Activated T-cell treated with anti-CD3 and anti-CD28 coated beads, Interleukin-2, amount 50 U/mL, for 48 hours (primary cell): ENCODE measurements around the gene KIF21B.

Source experiments
- DNase-seq, 2 experiments: peaks; one replicate each; pipeline ENCODE4 v3.0.0-alpha.2; 2020

The KIF21B gene

DNA sequence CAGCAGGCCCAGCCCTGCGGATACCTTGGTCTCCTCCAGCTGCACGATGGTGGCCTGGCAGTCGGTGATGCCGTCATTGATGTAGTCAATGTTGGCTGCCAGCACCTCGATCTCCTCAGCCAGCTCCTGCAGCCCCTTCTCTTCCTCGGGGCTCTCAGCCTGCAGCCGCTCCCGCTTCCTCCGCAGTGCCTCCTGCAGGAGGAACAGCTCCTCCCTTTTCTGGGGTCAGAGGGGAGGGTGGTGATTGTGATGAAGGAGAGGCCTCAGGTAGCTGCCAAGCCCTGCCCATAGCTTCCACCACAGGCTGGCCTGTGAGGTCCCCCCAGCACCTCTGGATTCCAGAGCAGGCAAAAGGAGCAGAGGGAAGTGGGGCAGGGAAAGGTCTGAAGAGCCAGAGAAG is 33.4 kb downstream of the KIF21B start:
- DNase-seq = no peak

DNA sequence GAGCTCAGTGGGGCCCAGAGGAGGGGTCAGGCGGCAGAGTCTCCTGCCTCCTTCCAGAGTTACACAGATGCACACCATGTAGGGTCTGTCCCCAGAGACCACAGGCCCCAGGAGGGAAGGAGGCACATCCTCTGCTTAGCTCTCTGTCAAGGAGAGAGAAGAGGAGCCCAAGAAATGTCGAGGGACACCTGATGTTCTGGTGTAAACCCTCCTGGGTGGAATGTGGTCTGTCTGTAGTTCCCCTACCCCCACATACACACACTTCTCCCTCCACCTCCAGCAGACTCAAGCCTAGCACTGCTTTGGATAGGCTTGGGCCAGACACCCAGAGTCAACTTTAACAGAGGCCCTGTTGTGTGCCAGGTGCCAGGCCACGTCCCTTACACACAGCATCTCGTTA is 34.2 kb downstream of the KIF21B start:
- no peak for DNase-seq

DNA sequence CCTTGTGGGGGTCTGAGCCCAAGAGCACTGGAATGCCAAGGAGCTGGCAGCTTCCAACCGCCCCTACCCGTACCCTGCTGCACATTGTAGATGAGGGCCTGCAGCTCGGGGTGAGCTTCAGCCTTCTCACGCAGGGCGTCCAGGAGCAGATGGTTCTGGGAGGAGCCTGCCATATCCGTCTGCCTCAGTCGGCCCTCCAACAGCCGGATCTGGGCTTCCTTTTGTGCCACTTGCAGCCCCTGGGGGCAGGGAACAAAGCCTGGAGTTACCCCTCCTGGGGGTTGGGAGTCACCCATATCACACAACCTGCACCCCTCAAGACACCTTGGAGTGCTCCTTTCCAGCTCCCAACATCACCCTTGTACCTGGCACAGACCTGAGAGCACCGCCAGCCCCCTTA is 34.8 kb downstream of the KIF21B start:
- DNase-seq = no peak

DNA sequence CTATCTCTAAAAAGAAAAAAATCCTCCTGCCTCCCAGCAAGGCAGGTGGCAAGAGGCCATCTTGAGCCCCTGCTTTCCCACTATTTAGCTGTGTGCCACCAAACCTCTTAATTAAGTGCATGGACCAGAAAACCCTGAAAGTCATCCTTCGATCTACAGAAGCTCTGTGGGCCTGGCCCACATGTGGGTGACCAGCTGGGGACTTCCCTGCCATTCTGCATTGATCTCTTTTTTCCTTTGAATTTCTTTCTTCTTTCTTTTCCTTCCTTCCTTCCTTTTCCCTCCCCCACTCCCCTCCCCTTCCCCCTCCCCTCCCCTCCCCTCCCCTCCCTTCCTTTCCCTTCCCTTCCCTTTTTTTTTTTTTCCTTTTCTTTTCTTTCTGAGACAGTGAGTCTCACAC is 38.0 kb downstream of the KIF21B start:
- DNase-seq = no peak

DNA sequence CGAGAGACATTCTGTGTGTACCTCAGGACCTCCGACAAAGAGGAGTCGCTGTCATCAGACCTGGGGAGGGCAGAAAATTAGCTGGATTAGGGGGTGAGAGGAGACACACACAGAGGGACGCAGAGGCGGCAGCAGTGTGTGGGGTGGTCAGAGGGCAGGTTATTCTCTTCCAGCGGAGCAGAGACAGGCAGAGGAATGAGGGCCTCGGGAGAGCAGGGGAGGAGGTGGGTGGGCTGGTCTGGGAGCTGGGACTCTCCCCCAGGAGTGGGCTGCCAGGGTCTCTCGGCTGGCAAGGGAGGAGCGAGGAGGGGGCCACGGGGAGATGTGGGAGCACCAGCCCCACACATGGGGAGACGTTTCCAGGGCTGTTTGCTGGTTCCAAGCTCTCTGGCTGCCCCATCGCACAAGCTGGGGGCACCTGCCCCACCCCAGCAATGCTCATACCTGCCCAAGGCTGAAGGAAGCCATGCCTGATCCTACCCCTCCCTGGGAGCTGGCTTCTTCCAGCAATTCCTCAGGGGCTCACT is 40.4 kb downstream of the KIF21B start:
- DNase-seq = no peak

DNA sequence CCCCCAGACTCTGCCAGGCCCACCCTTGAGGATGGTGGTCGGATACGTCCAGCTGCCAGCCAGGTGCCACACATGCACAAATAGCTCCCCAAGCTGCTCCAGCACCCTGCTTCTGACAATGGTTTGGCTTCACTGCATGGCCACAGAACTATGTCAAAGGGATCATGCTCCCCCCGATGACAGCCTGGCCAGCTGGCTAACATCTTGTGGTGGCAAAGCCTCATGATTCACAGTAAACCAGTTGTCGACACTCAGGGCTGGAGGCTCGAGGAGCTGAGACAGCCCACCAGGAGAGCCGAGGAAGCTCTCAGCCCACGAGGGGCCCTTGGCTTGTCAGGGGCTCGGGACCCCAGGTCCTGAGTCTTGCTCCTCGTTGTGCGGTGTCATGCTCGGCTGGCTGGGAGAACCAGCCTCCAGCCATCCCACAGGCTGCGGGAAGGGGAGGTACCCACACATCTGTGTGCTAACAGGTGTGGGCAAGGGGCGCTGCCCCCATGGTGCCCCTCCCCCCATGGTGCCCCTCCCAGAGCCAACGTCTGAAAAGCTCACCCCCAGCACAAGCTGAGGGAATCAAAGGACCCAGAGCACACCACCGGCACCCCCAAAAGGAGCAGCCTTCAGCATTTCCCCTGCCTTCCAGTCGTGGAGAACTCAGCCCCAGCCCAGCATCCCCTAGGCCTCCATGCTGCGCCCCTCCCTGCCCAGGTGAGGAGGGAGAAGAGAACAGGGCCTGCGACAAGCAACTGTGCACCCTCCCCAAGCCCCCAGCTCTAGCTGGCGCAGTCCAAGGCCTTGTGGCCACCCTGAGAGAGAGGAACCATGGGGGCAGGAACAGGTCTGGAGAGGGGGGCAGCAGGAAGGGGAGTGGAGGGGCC is 41.2 kb downstream of the KIF21B start:
- DNase-seq = no peak

DNA sequence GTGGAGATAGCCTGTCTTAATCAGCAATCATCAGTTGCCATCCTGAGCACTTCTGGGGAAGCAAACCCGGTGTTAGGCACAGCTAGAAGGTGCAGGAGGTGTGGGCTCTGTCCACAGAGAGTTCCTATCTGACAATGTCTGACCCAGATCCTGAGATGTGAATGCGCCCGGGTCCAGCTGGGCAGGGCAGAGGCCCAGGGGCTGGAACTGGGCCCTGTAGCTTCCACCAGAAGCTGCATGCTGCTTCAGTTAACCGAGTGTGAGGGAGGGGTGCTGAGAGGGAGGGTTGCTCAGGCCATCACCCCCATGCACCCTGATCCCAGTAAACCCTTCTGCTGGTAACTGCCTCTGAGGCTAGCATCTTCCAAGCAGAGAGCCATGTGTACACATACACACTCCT is 42.2 kb downstream of the KIF21B start:
- DNase-seq = no peak

DNA sequence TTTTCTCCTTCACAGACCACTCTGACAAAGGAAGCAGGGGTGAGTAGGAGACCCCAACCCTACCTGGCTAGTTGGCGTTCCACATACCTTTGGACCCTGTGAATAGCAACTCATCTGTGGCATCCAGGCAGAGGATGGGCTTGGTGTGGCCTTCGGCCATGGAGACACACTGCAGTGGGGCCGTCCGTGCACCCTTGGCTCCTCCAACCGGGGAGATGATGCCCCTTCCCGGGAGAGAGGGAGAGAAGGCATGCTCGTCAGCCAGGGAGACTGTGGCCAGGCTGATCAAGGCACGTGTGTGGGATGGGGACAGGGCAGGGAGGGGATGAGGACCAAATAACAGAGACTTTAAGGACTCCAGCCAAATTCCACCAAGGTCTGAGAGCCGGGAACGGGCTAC is 42.6 kb downstream of the KIF21B start:
- DNase-seq = no peak

DNA sequence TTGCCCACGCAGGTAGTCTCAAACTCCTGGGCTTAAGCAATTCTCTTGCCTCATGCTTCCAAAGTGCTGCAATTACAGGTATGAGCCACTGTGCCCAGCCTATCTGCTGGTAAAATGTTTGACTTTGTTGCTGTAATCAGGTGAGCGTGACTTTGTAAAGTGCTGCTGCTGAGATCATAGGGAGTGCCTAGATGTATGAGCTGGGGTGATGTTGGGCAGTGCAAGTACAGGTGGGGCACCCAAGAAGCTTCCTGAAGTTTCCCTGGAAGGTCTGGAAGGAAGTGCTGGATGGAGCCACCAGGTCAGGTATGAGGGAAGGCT is 43.1 kb downstream of the KIF21B start:
- DNase-seq = no peak

DNA sequence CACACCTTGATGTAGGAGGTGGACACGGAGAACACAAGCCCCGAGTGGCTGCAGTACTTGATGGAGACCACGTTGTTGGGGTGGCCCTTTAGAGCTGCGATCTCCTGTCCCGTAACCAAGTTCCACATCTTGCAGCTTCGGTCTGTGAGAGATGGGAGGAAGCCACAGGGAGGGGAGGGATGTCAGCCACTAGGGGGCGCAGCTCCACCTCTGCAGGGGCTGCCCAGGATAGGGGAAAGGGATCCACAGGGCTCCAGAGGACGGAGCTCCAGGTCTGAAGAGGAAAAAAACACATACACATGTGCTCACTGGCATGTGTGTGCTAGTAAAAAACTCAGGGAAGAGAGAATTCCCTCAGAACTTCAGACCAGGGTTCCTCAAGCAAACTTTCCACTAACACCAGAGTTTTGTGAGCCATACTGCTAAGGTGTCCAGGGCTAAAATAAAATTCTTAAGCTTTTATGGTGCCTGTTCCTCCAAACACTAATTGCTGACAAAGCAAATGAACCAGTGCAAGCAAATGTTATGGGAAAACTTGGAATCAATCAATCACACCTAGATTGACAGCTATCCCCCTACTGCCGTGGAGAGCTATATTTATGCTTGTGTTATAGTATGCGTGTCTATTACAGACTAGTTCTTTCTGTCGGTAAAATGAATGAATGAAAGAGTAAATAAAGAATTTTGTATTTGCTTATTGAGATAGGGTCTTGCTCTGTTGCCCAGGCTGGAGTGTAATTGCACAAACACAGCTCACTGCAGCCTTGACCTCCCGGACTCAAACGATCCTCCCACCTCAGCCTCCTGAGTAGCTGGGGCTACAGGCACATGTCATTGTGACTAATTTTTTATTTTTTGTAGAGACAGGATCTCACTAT is 43.7 kb downstream of the KIF21B start:
- peak; percentile 79 to 81 for DNase-seq

DNA sequence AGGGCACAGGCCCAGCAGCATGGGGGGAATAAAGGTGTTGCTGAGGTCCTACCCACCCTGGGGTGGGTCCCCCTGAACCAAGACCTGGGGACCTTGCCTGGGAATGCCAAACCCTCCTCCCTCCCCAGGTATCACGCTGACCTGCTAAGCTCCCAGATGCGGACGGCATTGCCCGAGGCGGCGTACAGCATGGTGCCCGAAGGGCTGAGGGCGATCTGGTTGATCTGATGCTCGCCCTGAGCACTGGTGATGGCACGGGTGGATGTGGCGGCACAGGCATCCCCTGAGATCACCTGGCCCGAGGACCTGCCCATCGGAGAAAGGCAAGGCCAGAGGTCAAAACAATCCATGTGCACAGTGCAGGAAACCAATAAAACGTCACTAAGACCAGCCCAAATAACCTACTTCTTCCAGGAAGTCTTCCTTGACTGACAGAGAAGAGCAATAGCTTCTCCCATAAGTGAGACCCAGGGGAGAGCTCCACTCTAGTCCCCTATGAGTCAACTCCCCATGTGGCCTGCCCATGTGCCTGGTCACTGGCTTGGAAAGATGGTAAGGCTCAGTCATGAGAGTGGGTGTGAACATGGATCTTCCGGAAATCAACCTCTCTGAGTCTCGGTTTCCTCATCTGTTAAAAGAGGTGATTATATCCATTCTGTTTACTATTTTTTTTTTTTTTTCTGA is 46.3 kb downstream of the KIF21B start:
- DNase-seq = no peak

DNA sequence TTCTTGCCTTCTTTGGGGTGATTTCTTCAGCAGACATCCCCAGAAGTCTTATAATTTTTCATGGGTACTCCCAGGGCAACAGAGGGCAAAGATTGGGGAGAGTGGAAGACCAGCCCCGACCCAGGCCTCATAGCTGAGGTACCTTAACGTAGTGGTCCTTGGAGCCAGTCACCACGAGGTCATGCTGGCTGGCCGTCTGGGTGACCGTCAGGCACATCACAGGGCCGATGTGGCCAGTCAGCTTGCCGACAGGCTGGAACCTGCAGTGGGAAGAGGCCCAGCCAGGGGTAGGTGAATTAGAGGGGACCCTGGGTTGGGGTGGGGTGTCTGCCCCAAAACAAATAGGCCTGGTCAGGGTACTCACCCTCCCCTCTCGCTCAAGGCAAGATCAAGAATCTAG is 46.9 kb downstream of the KIF21B start:
- no peak for DNase-seq

DNA sequence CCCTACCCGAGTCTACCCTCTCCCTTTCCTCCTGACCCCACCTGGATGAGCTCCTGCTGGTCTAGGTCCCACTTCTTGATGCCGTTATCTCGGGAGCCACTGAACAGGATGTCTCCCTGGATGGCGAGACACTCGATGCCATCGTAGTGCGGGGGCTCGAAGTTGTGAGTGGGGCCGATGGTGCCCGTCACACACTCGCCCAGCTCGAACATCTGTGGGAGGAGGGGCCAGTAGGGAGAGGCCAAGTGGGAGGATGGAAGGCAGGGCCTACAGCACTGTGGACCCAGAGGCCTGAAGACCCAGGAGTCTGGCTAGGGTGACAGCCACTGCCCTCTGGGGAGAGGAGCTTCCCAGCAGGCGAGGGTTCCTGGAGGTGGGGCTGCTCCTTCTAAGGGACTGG is 48.1 kb downstream of the KIF21B start:
- DNase-seq = no peak

DNA sequence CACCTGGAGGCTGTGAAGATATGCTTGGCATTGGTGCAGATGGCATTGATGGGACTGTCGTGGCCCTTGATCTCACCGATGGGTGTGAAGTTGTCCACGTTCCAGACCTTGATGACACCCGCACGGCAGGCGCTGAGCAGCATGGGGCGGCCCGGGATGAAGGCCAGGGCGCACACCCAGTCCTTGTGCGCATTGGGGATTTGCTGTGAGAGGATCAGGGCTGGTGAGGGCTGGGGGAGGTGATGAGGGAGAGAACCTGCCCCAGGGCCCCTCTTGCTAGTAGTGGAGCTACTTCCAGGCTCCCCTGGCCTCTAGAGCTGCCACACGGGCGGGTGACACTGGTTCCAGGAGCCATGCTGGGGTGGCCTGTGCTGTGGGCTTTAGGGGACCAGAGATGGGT is 48.8 kb downstream of the KIF21B start:
- no peak for DNase-seq

DNA sequence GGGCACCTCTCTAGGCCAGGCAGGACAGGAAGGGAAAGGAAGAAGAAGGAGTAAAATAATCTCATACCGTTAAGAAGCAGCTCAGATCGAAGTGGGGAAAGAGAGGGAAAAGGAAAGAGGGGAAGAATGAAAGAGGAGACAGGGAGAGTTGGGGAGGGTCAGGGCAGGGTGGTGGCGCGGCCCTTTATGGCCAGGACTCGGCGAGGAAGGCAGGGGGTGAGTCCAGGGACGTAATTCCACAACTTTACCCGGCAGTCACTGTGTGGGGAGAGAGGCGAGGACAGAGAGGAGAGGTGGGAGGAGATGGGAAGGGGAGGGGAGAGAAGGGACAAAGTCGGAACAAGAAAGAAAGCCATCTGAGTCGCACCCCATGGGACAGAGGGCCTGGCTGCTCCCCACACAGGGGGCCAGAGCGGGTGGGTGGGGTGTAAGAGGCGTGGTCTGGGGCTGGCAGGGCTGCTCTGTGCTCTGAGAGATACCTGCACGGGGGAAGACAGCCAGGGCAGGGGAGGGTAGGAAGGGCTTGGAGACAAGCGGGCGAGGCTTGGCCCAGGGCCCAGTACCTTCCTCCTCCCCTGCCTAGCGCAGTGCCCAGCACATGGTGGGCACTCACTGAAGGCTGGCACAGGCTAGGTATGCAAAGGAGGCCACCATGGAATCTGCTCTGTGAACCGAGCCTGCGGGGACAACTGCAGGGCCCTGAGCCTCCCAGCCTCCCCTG is 49.4 kb downstream of the KIF21B start:
- DNase-seq = no peak

DNA sequence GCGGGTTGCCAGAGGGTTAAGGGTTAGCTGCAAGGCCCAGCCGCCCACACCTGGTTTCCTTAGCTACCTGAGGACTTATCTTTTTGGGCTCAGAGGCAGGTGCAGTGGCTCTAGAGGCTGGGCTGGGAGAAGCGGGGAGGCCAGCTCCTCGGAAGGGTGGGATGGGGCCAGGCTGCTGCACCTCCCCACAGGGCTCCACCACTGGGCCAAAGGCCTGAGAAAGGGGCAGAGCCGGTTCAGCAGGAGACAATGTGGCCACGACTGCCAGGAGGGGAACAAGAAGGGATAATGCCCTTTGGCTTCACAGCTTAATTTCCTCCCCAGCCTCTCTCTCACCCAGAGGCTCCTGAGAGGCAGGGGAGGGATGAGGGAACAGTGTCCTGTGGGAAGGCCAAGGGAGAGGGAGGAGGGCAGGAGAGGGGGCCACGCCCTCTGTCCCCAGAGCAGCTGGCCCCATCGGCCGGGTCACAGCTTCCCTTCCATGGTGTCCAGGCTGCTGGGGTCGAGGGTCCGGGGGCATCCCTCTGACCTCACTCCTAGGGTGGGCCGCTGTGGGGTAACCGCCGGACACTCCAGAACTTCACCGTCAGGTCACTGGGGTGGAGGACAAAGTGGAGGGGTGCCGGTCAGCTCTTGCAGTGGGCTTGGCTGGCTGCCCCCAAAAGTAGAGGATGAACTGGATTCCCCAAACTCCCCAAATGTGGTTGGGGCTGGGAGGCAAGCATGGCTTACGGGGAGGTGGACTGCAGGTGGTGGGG is 50.4 kb downstream of the KIF21B start:
- no peak for DNase-seq

DNA sequence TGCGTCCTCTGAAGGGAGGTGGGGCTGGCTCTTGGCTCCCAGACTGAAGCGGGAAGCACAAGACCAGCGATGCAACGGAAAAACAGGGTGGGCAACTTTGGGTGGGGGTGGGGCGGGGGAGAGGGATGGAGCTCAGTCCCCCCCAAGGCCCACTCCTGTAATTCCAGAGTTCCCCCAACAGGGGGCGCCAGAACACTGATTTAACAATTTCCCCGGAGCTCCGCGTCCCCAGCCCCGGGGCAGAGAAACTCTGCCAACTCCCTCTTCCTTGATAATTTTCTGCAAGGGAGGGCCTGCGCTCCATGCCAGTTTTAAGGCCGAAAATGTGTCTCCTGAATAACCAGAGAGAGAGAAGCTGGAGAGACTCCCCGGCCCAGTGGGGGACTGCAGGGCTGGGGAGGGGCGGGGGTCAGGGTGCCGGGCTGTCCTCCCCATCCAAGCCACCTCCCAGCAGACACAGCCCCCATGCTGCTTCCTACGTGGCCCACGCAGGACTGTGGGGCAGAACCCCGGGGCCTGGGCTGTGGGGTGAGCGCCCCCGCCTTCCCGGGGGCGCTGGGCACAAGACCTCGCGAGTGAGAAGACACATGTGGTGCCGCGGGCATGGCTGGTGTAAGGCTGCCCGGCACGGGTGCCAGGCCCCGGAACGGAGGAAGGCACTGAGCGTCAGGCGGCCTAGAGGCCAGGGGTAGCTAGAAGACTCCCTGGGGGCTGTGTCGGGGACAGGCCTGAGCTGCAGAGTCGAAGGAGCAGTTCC is 51.4 kb downstream of the KIF21B start:
- DNase-seq = peak; percentile 75 to 76

DNA sequence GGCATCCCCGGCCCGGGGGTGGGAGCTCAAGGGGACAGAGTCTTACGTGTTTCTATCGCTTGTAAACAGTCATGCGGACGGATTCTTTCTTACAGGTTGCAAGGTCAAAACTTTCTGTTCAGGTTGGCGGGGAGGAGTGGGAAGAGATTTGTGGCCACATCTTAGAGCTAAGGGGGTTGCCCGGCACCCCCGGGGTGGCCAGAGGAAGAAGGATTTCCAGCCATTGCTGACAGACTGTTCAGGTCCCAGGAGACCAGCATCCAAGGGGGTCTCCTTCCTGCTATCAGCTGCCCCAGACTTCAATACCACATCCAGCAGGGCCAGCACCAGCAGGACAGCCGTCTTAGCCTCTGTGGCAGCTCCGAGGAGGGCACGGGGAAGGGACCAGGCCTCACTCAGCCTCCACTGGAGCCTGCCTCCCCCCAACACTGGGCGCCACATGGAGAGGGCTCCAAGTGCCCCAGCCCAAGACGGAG is 52.0 kb downstream of the KIF21B start:
- DNase-seq = no peak

DNA sequence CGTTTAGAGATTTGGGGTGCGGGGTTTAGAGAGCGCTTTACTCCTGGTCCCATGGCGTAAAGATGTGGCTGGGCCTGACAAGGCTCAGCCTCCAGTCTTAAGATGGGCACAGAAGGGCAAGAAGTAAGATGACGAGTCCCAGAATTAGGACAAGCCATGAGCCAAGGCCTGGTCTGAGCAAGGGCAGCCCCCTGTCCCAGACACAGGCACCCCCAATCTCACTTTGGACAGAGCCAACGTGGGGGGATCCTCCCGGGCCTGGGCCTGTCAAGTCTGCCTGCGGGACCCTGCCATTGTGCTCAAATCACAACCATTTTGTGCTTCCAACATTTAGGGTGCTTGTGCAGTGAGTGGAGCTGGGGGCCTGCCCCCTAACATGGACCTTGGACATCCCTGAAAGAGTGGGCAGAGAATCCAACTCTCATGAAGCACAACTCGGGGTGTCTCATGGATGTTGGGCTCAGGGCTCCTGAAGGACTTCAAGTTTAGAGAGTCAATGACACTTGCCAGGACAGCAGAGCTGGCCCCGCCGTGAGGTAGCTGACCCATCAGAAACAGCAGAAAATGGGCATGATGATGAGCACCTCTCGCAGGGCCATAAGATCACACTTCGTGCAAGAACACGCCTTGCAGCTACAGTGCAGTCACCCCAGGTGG is 52.6 kb downstream of the KIF21B start:
- no peak for DNase-seq
